SK-N-SH (cell line): ENCODE results near the gene HEXIM1. TPM values are rescaled to one million over a fixed set of nuclear protein-coding genes. Genes with fewer than 3 reads are reported as not detected.

ENCODE experiments used
- CTCF ChIA-PET: fragments of 300-600, 350-600 bp; formaldehyde crosslinking; extraction: SDS; loops from one replicate; lab custom pipeline; 2021; lab: Yijun Ruan, JAX
- POLR2A ChIA-PET: fragments of 350-600 bp; sonication (Branson Sonifier 250); formaldehyde crosslinking; extraction: SDS; loops from one replicate; lab custom pipeline; 2020; ENCODE audit warnings: antibody characterized with exemption, inconsistent platforms; lab: Yijun Ruan, JAX
- DNase-seq: peaks from one replicate; pipeline ENCODE4 v3.0.0; 2012
- H2AFZ ChIP-seq: fragments of 200-600 bp; sonication (generic); 2 replicates; pipeline ENCODE4 v1.8.1; 2016; ENCODE audit warnings: antibody characterized with exemption, mild to moderate bottlenecking, low read depth
- H3F3A ChIP-seq: fragments of 200-600 bp; sonication (generic); replicated peaks from 2 replicates; pipeline ENCODE3; 2016; ENCODE audit warnings: antibody characterized with exemption, mild to moderate bottlenecking; ENCODE audit not compliant: insufficient read depth
- H3K27ac ChIP-seq, 2 experiments: fragments of 200-500 bp in 1 of 2; fragments of 200-600 bp in 1 of 2; sonication (Bioruptor generic) in 1 of 2; sonication (generic), shearing (Covaris generic) in 1 of 2; 2 replicates each; pipeline versions ENCODE4 v1.5.1 to v1.6.1; 2014 to 2016; ENCODE audit warnings: low read depth in 2 of 2, inconsistent platforms in 1 of 2, low read length in 1 of 2, mild to moderate bottlenecking in 1 of 2, mixed read lengths in 1 of 2
- H3K27me3 ChIP-seq: fragments of 200-600 bp; sonication (generic), shearing (Covaris generic); 2 replicates; pipeline ENCODE4 v1.6.1; 2016; ENCODE audit warnings: mixed run types; ENCODE audit not compliant: insufficient read depth
- H3K36me3 ChIP-seq, 2 experiments: fragments of 200-500 bp in 1 of 2; fragments of 200-600 bp in 1 of 2; sonication (Bioruptor generic) in 1 of 2; sonication (generic) in 1 of 2; replicated peaks in 1 of 2; 2 replicates each; pipeline versions ENCODE3 to v1.5.1; 2014 to 2016; ENCODE audit warnings: low read length in 1 of 2, mild to moderate bottlenecking in 1 of 2; ENCODE audit not compliant: insufficient read depth in 2 of 2, control insufficient read depth in 1 of 2
- H3K4me1 ChIP-seq, 2 experiments: fragments of 200-500 bp in 1 of 2; fragments of 200-600 bp in 1 of 2; sonication (Bioruptor generic) in 1 of 2; sonication (generic), shearing (Covaris generic) in 1 of 2; 2 replicates each; pipeline versions ENCODE4 v1.5.1 to v1.6.1; 2014 to 2016; ENCODE audit warnings: low read depth in 1 of 2, low read length in 1 of 2, mixed run types in 1 of 2; ENCODE audit not compliant: insufficient read depth in 2 of 2, control insufficient read depth in 1 of 2
- H3K4me2 ChIP-seq: fragments of 200-600 bp; sonication (generic), shearing (Covaris generic); 2 replicates; pipeline ENCODE4 v1.6.1; 2017; ENCODE audit warnings: mixed run types
- H3K4me3 ChIP-seq, 2 experiments: fragments of 200-500 bp in 1 of 2; fragments of 200-600 bp in 1 of 2; sonication (Bioruptor generic) in 1 of 2; sonication (generic), shearing (Covaris generic) in 1 of 2; 2 replicates each; pipeline versions ENCODE4 v1.5.1 to v1.8.1; 2014 to 2016; ENCODE audit warnings: low read depth in 2 of 2, inconsistent platforms in 1 of 2, low read length in 1 of 2, mild to moderate bottlenecking in 1 of 2, mixed read lengths in 1 of 2, moderate library complexity in 1 of 2
- H3K79me2 ChIP-seq: fragments of 200-600 bp; sonication (generic); 2 replicates; pipeline ENCODE4 v1.8.1; 2017; ENCODE audit warnings: mild to moderate bottlenecking; ENCODE audit not compliant: insufficient read depth
- H3K9ac ChIP-seq: fragments of 200-600 bp; sonication (generic); 2 replicates; pipeline ENCODE4 v1.6.1; 2017; ENCODE audit warnings: mixed run types
- H3K9me2 ChIP-seq: fragments of 200-600 bp; sonication (generic); 2 replicates; pipeline ENCODE4 v1.6.1; 2017; ENCODE audit warnings: mixed run types
- H3K9me3 ChIP-seq: fragments of 200-600 bp; sonication (generic); 2 replicates; pipeline ENCODE4 v1.6.1; 2017; ENCODE audit warnings: mixed run types, mild to moderate bottlenecking, moderate library complexity
- H4K20me1 ChIP-seq: fragments of 200-600 bp; sonication (generic); 2 replicates; pipeline ENCODE4 v1.6.1; 2017; ENCODE audit warnings: mild to moderate bottlenecking, mixed run types; ENCODE audit not compliant: insufficient read depth
- CTCF ChIP-seq: fragments of 200-600 bp; sonication (generic); IDR thresholded peaks from 2 replicates; pipeline ENCODE4 v1.6.1; 2017; ENCODE audit warnings: antibody characterized with exemption, mild to moderate bottlenecking, moderate library complexity
- FOSL2 ChIP-seq: IDR thresholded peaks from 2 replicates; pipeline ENCODE4 v1.4.0; 2012; ENCODE audit warnings: low read depth, mild to moderate bottlenecking, moderate library complexity, borderline replicate concordance
- FOXJ3 ChIP-seq: sonication (generic); formaldehyde crosslinking; IDR thresholded peaks from 2 replicates; pipeline ENCODE4 v1.5.1; 2020; ENCODE audit warnings: mild to moderate bottlenecking, missing genetic modification reagents
- MAX ChIP-seq: IDR thresholded peaks from 2 replicates; pipeline ENCODE4 v1.4.0; 2012; ENCODE audit warnings: low read depth
- MEF2A ChIP-seq: IDR thresholded peaks from 2 replicates; pipeline ENCODE4 v1.4.0; 2012; ENCODE audit warnings: low read depth, borderline replicate concordance
- NFIC ChIP-seq: IDR thresholded peaks from 2 replicates; pipeline ENCODE4 v1.4.0; 2012; ENCODE audit warnings: borderline replicate concordance
- RCOR1 ChIP-seq: fragments of 150-350 bp; IDR thresholded peaks from 2 replicates; pipeline ENCODE4 v1.6.1; 2017; ENCODE audit warnings: antibody characterized with exemption, low read length
- REST ChIP-seq: IDR thresholded peaks from 2 replicates; pipeline ENCODE4 v1.6.1; 2012; ENCODE audit warnings: mild to moderate bottlenecking, low read depth, low read length, moderate library complexity
- RFX5 ChIP-seq: IDR thresholded peaks from 2 replicates; pipeline ENCODE4 v1.6.1; 2012; ENCODE audit warnings: mild to moderate bottlenecking, improper control_type of control experiment, low read length
- SIN3A ChIP-seq: IDR thresholded peaks from 2 replicates; pipeline ENCODE4 v1.6.1; 2012; ENCODE audit warnings: low read depth, mild to moderate bottlenecking, low read length, moderate library complexity, borderline replicate concordance
- SMC3 ChIP-seq: IDR thresholded peaks from 2 replicates; pipeline ENCODE4 v1.6.1; 2012; ENCODE audit warnings: low read depth, low read length, improper control_type of control experiment
- USF1 ChIP-seq: IDR thresholded peaks from 2 replicates; pipeline ENCODE4 v1.4.0; 2012; ENCODE audit warnings: low read depth, borderline replicate concordance
- ZBTB33 ChIP-seq: IDR thresholded peaks from 2 replicates; pipeline ENCODE4 v1.4.0; 2012; ENCODE audit warnings: low read depth, borderline replicate concordance
- WGBS: methylation state at CpG from one replicate; pipeline ENCODE4 v1.1.6; 2017; ENCODE audit warnings: low lambda C conversion rate; 5-methylcytosine and 5-hydroxymethylcytosine counted together
- polyA plus RNA-seq, 3 experiments: library from polyadenylated mRNA; depleted of rRNA; stranded (reverse); fragments of >200 nt; gene quantifications; 2 replicates each; pipeline ENCODE4 v1.2.3, GENCODE V29; 2012

Gene HEXIM1
- polyA plus RNA-seq, 1 of the 3 experiments (the other 2 are of a cell fraction): 20.7 TPM

- no peak for TF ChIP-seq REST
- no peak for TF ChIP-seq SIN3A
- TF ChIP-seq FOSL2: no peak
- TF ChIP-seq RFX5: no peak
- no peak for TF ChIP-seq RCOR1
- no peak for TF ChIP-seq CTCF
Observed at GRCh38 chr17:45125509-45125908, 22.8 kb upstream of the HEXIM1 start (continued).

- H3F3A ChIP-seq: peaks cover 20% of the 10 kb centered on the region
- no peaks in the 10 kb centered on the region for H4K20me1 ChIP-seq
- H3K4me1 ChIP-seq: peaks cover 37 to 41% of the 10 kb centered on the region in 2 experiments; a peak in 3 of 4 replicates
- H3K4me2 ChIP-seq: peak overlapping the region; percentile 70
- no peaks in the 10 kb centered on the region for H3K27me3 ChIP-seq
- peaks cover 97% of the 10 kb centered on the region for H3K79me2 ChIP-seq
- no peak for TF ChIP-seq MEF2A
- no peak for TF ChIP-seq FOXJ3 (CRISPR knock-in tag)
- TF ChIP-seq MAX: no peak
- no peak for TF ChIP-seq SMC3
- no peak for TF ChIP-seq USF1
- no peak for TF ChIP-seq SIN3A
- TF ChIP-seq CTCF: no peak
- TF ChIP-seq ZBTB33: no peak
- no peak for TF ChIP-seq NFIC
- DNase-seq: no peak
- H3K27ac ChIP-seq: peak overlapping the region; percentile 7 to 65
- no peaks in the 10 kb centered on the region for H3K9me2 ChIP-seq
- no peak overlapping the region for H3K4me3 ChIP-seq
- H3K9me3 ChIP-seq: no peaks in the 10 kb centered on the region
- peaks cover 0 to 7% of the 10 kb centered on the region in 2 experiments for H3K36me3 ChIP-seq
- H3K9ac ChIP-seq: 0 out of 2 replicates have a peak overlapping the region, but pooled peaks have one; percentile 19
- no peak overlapping the region for H2AFZ ChIP-seq
- ChIA-PET POLR2A (interaction anchor here (1.0 to 1.7 kb wide), 2 partner anchors 11 to 22 kb away, joined by 4 to 5 read pairs; partner anchors contain the start of gene HEXIM1), CTCF (interaction anchor here (0.7 to 10.8 kb wide), 4 partner anchors 9 to 105 kb away, joined by 3 to 194 read pairs (median 87); no protein-coding TSS in a partner anchor)
- WGBS: 83% methylated on average over 6 of the region's 8 CpGs
Observed at GRCh38 chr17:45127207-45127547, 21.1 kb upstream of the HEXIM1 start.
